GM21576 (cell line): ENCODE results near the gene SLC22A23.

ENCODE experiments used
- ATAC-seq: cut with Tn5 transposase; IDR thresholded peaks from one replicate; pipeline ENCODE4 v1.9.1; 2021; ENCODE audit warnings: mild to moderate bottlenecking, moderate library complexity; ENCODE audit not compliant: unreplicated experiment

SLC22A23 gene, protein sequence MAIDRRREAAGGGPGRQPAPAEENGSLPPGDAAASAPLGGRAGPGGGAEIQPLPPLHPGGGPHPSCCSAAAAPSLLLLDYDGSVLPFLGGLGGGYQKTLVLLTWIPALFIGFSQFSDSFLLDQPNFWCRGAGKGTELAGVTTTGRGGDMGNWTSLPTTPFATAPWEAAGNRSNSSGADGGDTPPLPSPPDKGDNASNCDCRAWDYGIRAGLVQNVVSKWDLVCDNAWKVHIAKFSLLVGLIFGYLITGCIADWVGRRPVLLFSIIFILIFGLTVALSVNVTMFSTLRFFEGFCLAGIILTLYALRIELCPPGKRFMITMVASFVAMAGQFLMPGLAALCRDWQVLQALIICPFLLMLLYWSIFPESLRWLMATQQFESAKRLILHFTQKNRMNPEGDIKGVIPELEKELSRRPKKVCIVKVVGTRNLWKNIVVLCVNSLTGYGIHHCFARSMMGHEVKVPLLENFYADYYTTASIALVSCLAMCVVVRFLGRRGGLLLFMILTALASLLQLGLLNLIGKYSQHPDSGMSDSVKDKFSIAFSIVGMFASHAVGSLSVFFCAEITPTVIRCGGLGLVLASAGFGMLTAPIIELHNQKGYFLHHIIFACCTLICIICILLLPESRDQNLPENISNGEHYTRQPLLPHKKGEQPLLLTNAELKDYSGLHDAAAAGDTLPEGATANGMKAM

GRCh38 chr6:3456898-3457709, at the start of gene SLC22A23:
SLC22A23 (minus strand) TSS chr6:3457050; CDS start chr6:3456559, 491 bp downstream.
- ATAC-seq: no peak

GRCh38 chr6:3506200-3506599, 49.4 kb upstream of the SLC22A23 start:
- no peak for ATAC-seq

- no peak for ATAC-seq
Observed at GRCh38 chr6:3504938-3505805, 48.3 kb upstream of the SLC22A23 start.

- ATAC-seq: no peak
Observed at GRCh38 chr6:3504354-3504753, 47.5 kb upstream of the SLC22A23 start.

DNA sequence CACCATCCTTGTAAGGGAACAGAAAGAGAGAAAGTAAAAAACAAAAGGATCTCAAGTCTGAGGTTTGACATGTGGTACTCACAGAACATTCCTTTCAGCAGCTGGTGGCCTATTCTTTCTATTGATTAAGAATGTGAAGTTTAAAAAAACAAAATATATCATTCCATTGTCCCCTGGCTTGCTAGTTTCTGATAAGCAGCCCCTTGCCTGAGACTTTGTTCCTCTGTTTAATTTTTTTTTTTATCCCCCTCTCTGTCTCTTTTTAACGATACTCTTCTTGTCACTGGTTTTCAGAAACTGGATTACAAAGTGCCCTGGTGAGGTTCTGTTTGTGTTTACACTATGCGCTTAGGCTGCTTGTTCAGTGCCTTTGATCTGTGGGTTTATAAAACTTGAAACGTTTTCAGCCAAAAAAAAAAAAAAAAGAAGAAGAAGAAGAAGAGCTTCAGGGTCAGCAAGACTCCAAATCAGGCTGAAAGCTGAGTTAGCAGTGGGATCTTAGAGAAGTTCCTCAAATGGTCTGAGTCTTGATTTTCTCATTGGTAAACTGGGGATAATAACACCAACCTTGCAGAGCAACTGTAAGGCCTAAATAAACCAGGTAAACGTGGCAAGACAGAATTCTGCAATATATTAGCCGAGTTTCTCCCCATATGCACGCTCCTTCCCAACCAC, 45.1 kb upstream of the SLC22A23 start:
- ATAC-seq: no peak

- ATAC-seq: no peak
Observed at GRCh38 chr6:3500262-3501014, 43.6 kb upstream of the SLC22A23 start.

- no peak for ATAC-seq
Observed at GRCh38 chr6:3499603-3500002, 42.8 kb upstream of the SLC22A23 start.

GRCh38 chr6:3496395-3496794, 39.5 kb upstream of the SLC22A23 start:
- ATAC-seq: no peak

DNA sequence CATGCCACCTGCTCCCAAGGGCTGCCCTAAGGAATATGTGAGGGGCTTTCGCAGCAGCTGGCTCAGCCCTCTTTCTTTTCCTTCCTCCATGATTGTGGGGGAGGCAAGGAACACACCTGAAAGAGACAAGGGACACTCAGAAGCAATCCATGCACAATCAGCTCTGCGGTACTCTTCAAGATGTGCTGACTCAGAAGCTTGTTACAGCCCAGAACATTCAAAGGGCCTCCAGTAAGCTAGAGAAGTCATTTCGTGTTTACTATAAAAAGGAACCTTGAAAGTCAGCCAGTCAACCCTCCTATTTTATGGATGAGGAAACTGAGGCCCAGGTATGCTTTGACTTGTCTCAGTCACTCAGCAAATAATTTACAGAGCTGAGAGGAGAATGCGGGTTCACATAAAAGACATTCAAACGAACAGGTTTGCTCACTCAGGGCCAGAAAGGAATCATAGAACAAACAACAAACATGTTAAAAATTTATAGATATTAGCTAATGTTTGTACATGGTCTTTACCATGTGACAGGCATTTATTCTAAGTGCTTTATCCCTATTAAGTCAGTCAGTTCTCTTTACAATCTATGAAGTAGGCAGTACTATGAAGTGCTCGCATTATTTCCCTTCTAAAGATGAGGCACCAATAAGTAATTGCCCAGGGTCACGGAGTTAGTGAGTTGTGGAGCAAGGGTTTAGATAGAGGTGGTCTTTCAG, 37.7 kb upstream of the SLC22A23 start:
- no peak for ATAC-seq

GRCh38 chr6:3490625-3490980, 33.8 kb upstream of the SLC22A23 start:
- ATAC-seq: no peak

- no peak for ATAC-seq
Observed at GRCh38 chr6:3489961-3490624, 33.2 kb upstream of the SLC22A23 start.

DNA sequence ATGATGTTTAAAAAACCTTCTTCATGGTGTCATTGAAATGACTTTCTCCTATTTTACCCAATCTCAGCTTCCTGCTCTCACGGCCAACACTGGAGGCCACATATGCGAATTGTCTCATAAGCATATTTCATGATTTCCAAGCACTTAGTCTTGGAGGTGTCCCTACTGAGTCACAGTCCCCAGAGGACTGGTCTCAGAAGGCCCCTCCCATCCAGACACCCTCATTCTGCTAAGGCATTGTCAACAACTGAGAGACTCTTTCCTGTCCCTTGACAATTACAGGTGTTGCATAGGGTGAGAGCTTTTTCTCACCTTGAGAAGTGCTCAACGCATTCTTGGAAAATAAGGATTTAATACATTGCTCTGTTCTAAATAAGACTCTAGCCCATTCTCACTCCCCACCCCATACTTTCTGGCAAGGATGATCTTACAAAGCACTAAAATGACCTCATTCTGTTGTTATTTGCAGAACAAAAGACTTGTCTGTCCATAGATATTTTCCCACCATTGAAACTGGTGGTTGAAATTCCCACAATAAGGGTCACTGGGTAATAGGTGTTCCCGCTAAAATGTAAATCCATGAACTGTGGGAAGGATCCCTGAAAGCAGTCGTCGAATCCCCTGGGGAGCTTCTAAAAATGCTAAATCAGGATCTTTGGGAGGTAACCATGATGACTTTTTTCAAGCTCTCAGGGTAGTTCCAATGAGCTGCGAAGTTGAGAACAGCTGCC, 32.3 kb upstream of the SLC22A23 start:
- no peak for ATAC-seq

- no peak for ATAC-seq
Observed at GRCh38 chr6:3484946-3485345, 28.1 kb upstream of the SLC22A23 start.

DNA sequence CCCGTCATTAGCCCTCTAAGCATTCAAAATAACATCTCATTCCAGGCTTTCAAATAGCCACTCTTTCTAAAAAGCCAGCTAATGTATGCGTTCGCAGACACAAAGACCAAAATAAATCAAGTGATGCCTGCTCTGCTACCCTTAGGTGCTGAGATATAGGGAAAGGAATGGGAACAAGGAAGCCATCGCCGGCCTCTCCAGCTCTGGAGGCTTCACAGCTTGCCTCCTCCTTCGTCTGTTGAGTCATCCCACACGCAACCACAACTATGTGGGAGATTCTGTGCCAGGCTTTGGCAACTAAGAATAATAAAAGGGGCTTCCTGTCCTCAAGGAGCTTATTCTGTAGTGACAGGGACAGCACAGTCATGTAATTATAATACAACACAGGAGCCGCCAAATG, 27.3 kb upstream of the SLC22A23 start:
- no peak for ATAC-seq

DNA sequence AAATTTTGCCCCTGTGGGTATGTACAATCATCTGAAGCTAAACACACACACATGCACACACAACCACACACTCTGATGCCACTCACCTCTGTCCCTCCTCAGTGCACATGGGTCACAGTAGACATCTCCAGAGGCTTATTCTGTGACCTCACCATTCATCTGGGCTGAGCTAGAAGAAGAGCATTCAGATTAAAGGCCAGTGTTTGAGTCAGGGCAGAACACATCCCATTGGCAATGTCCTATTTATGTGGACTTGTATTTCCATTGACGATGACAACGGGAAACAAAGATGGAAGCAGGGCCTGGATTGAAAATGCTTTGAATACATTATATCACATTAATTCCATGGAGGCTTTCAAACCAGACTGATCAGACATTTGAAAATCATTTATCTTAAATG, 26.8 kb upstream of the SLC22A23 start:
- no peak for ATAC-seq

GRCh38 chr6:3482869-3483268, 26.0 kb upstream of the SLC22A23 start:
- no peak for ATAC-seq

DNA sequence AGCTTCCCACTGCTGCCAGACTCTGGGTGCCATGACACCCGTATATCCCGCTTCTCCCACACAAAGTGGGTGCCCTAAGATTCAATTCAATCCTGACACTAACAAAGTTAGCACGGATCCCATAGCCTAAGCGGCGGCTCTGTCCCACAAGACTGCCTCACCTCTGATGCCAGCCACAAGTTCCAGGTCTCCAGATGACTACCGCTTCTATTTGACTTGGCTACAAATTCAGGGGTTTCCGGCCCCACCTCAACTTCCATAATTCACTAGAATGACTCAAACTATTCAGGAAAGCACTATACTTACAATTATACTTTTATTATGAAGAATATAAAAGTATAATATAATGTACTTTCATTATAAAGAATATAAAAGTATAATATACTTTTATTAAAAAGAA, 24.8 kb upstream of the SLC22A23 start:
- ATAC-seq: no peak

GRCh38 chr6:3480009-3480408, 23.2 kb upstream of the SLC22A23 start:
- ATAC-seq: no peak
